Activated CD4-positive, alpha-beta T cell treated with anti-CD3 and anti-CD28 coated beads for 4 hours (primary cell): ENCODE results near the gene PMFBP1.
A peak's percentile ranks its signal among the peaks of the same experiment; 100 is the strongest.

Source experiments
- DNase-seq, 2 donors: peaks; one replicate each; pipeline ENCODE4 v3.0.0-alpha.2; 2020

PMFBP1 gene

GRCh38 chr16:72129976-72130656 lies 41.8 kb downstream of the PMFBP1 start:
- DNase-seq = no peak

- no peak for DNase-seq
Measured at GRCh38 chr16:72128701-72129100, 43.3 kb downstream of the PMFBP1 start.

- DNase-seq = no peak
Measured at GRCh38 chr16:72126429-72126765, 45.6 kb downstream of the PMFBP1 start.

- no peak for DNase-seq
Measured at GRCh38 chr16:72125635-72126428, 46.1 kb downstream of the PMFBP1 start.

GRCh38 chr16:72124761-72125634 lies 47.0 kb downstream of the PMFBP1 start:
- DNase-seq = peak; percentile 46 to 56

- no peak for DNase-seq
Measured at GRCh38 chr16:72124148-72124547, 47.8 kb downstream of the PMFBP1 start.

GRCh38 chr16:72123426-72123825 lies 48.5 kb downstream of the PMFBP1 start:
- no peak for DNase-seq

- no peak for DNase-seq
Measured at GRCh38 chr16:72122916-72123315, 49.0 kb downstream of the PMFBP1 start.

- DNase-seq = no peak
Measured at GRCh38 chr16:72122308-72122707, 49.6 kb downstream of the PMFBP1 start.

- DNase-seq = no peak
Measured at GRCh38 chr16:72120026-72120425, 51.9 kb downstream of the PMFBP1 start.

GRCh38 chr16:72113616-72113945 lies 58.4 kb downstream of the PMFBP1 start:
- no peak for DNase-seq

- DNase-seq = no peak
Measured at GRCh38 chr16:72112906-72113615, 58.9 kb downstream of the PMFBP1 start.

GRCh38 chr16:72112452-72112792 lies 59.5 kb downstream of the PMFBP1 start:
- no peak for DNase-seq

- no peak for DNase-seq
Measured at GRCh38 chr16:72111657-72112451, 60.1 kb downstream of the PMFBP1 start.

- DNase-seq = no peak
Measured at GRCh38 chr16:72110662-72111615, 61.0 kb downstream of the PMFBP1 start.

- DNase-seq = no peak
Measured at GRCh38 chr16:72109966-72110530, 61.9 kb downstream of the PMFBP1 start.

- DNase-seq = no peak
Measured at GRCh38 chr16:72109300-72109699, 62.7 kb downstream of the PMFBP1 start.

GRCh38 chr16:72108353-72109102 lies 63.4 kb downstream of the PMFBP1 start:
- no peak for DNase-seq

- no peak for DNase-seq
Measured at GRCh38 chr16:72107371-72107770, 64.6 kb downstream of the PMFBP1 start.

- DNase-seq = no peak
Measured at GRCh38 chr16:72105978-72106377, 66.0 kb downstream of the PMFBP1 start.
